ENCODE data around the gene ATP6V1B1.

DNA sequence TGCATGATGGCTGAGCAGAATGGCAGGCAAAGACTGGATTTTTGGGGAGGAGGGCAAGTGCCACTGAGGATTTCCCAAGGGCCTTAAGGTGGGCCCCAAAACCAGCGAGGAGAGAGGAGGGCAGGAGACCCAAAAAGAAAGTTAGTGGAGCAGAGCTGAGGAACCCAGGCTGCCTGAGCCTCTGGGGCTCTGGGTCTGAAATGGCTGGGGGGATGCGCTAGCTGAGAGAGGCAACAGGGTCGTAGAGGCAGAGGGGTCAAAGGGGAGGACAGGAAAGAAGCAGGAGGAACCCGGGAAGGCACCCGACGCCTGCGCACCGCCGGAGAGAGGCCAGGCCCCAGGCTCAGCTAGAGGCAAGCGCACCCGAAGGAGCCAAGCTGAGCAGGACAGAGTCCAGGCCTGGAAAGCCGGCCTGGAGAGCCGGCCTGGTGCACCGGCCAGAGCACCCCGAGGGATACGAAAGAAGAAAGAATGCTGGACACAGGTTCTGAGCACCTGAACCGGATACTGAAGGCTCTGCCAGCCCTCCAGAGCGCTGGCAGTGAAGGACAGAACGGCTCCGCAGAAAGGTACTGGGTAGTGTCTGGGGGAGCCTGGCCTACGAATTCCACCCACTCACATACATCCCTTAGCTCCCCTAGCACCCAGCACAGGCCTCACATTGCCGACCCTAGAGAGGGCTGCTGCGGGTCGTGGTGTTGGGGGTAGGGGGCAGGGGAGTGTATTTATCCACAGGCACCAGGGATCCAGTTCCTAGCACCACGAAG is 39.5 kb upstream of the ATP6V1B1 start:
- no peak for TF ChIP-seq CTCF (IDR thresholded peaks at IDR 0.05; ENCODE audit: low read depth, low read length)
- TF ChIP-seq EZH2phosphoT487 (IDR thresholded peaks at IDR 0.05; ENCODE audit: low read depth), result no peak

All from OCI-LY3 (cell line).